ENCODE data around the gene AOPEP.

Gene AOPEP

GRCh38 chr9:95090871-95091577 is 364.5 kb downstream of the AOPEP start:
- no peak for DNase-seq (ENCODE audit: low read depth in 2 of 2, low spot score in 1 of 2)

GRCh38 chr9:95091601-95092261 is 365.2 kb downstream of the AOPEP start:
- DNase-seq (ENCODE audit: low read depth in 2 of 2, low spot score in 1 of 2): no peak

GRCh38 chr9:95092262-95093072 is 366.0 kb downstream of the AOPEP start:
- no peak for DNase-seq (ENCODE audit: low read depth in 2 of 2, low spot score in 1 of 2)

GRCh38 chr9:95093586-95093985 is 367.1 kb downstream of the AOPEP start:
- no peak for DNase-seq (ENCODE audit: low read depth in 2 of 2, low spot score in 1 of 2)

GRCh38 chr9:95094002-95094401 is 367.5 kb downstream of the AOPEP start:
- DNase-seq (ENCODE audit: low read depth in 2 of 2, low spot score in 1 of 2): no peak

GRCh38 chr9:95095641-95096355 is 369.3 kb downstream of the AOPEP start:
- no peak for DNase-seq (ENCODE audit: low read depth in 2 of 2, low spot score in 1 of 2)

- DNase-seq (ENCODE audit: low read depth in 2 of 2, low spot score in 1 of 2): no peak
Observed at GRCh38 chr9:95096381-95096780, 369.9 kb downstream of the AOPEP start.

- DNase-seq (ENCODE audit: low read depth in 2 of 2, low spot score in 1 of 2): no peak
Observed at GRCh38 chr9:95096807-95097206, 370.3 kb downstream of the AOPEP start.

- DNase-seq (ENCODE audit: low read depth in 2 of 2, low spot score in 1 of 2): no peak
Observed at GRCh38 chr9:95097279-95097678, 370.8 kb downstream of the AOPEP start.

GRCh38 chr9:95098391-95098921 is 372.0 kb downstream of the AOPEP start:
- DNase-seq (ENCODE audit: low read depth in 2 of 2, low spot score in 1 of 2): no peak

- DNase-seq (ENCODE audit: low read depth in 2 of 2, low spot score in 1 of 2): no peak
Observed at GRCh38 chr9:95099321-95100070, 373.0 kb downstream of the AOPEP start.

GRCh38 chr9:95100071-95100627 is 373.6 kb downstream of the AOPEP start:
- no peak for DNase-seq (ENCODE audit: low read depth in 2 of 2, low spot score in 1 of 2)

GRCh38 chr9:95101326-95101725 is 374.8 kb downstream of the AOPEP start:
- DNase-seq (ENCODE audit: low read depth in 2 of 2, low spot score in 1 of 2): no peak

- DNase-seq (ENCODE audit: low read depth in 2 of 2, low spot score in 1 of 2): no peak
Observed at GRCh38 chr9:95102001-95102433, 375.5 kb downstream of the AOPEP start.

GRCh38 chr9:95102572-95102971 is 376.1 kb downstream of the AOPEP start:
- DNase-seq (ENCODE audit: low read depth in 2 of 2, low spot score in 1 of 2): no peak

GRCh38 chr9:95103281-95103771 is 376.8 kb downstream of the AOPEP start:
- no peak for DNase-seq (ENCODE audit: low read depth in 2 of 2, low spot score in 1 of 2)

GRCh38 chr9:95103871-95104580 is 377.5 kb downstream of the AOPEP start:
- DNase-seq (ENCODE audit: low read depth in 2 of 2, low spot score in 1 of 2): no peak

GRCh38 chr9:95104581-95104960 is 378.1 kb downstream of the AOPEP start:
- DNase-seq (ENCODE audit: low read depth in 2 of 2, low spot score in 1 of 2): no peak

- DNase-seq (ENCODE audit: low read depth in 2 of 2, low spot score in 1 of 2): no peak
Observed at GRCh38 chr9:95104980-95105379, 378.5 kb downstream of the AOPEP start.
